ENCODE data around the gene ZFHX2. TPM values are rescaled to one million over a fixed set of nuclear protein-coding genes. Genes with fewer than 3 reads are reported as not detected.
A peak's percentile ranks its signal among the peaks of the same experiment; 100 is the strongest.

The ZFHX2 gene
- total and polyA plus RNA-seq, 2 of the 13 experiments (the other 11 are each of a cell fraction or from before 2014, with no cell fraction given) = 0.17 to 0.44 TPM

DNA sequence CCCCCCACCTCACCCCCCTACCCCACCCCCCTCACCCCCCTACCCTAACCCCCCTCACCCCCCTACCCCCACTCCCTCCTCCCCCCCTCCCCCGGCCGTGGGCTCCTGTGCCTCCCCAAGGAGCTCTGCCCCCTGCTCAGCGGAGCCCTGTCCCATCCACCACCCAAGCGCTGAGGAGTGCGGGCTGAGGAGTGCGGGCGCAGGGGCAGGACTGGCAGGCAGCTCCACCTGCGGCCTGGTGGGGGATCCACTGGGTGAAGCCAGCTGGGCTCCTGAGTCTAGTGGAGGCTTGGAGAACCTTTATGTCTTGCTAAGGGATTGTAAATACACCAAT is 29.4 kb upstream of the ZFHX2 start (continued):
- TF ChIP-seq CSRNP1 (CRISPR knock-in tag; IDR thresholded peaks at IDR 0.05) = no peak
- TF ChIP-seq ZBTB7A (CRISPR knock-in tag; IDR thresholded peaks at IDR 0.05) = no peak
- TF ChIP-seq ZNF782 (CRISPR knock-in tag; IDR thresholded peaks at IDR 0.05; ENCODE audit: borderline replicate concordance) = no peak
- TF ChIP-seq ZBTB2 (CRISPR knock-in tag; IDR thresholded peaks at IDR 0.05; ENCODE audit: low read depth) = no peak
- TF ChIP-seq TBX3 (IDR thresholded peaks at IDR 0.05; ENCODE audit: borderline replicate concordance) = no peak
- TF ChIP-seq MAFK (conservative IDR thresholded peaks at IDR 0.05 in 1 of 2, IDR thresholded peaks at IDR 0.05 in 1 of 2; ENCODE audit: low read length in 2 of 2) = no peak
- peak; percentile 26; the same call in 1 of the 2 replicates for TF ChIP-seq ZSCAN31 (CRISPR knock-in tag; IDR thresholded peaks at IDR 0.05; ENCODE audit: low read depth)
- no peak for TF ChIP-seq FOSL1 (CRISPR knock-in tag; IDR thresholded peaks at IDR 0.05; ENCODE audit: borderline replicate concordance)
- 0 out of 2 replicates have a peak, but pooled peaks have one; percentile 11 for TF ChIP-seq RAD21 (CRISPR knock-in tag; IDR thresholded peaks at IDR 0.05)
- no peak for TF ChIP-seq SIX4 (CRISPR knock-in tag; IDR thresholded peaks at IDR 0.05)
- TF ChIP-seq SIX1 (CRISPR knock-in tag; IDR thresholded peaks at IDR 0.05; ENCODE audit: borderline replicate concordance) = no peak
- TF ChIP-seq ZNF451 (CRISPR knock-in tag; IDR thresholded peaks at IDR 0.05) = no peak
- TF ChIP-seq RARG (CRISPR knock-in tag; IDR thresholded peaks at IDR 0.05; ENCODE audit: low read depth) = no peak
- TF ChIP-seq DR1 (CRISPR knock-in tag; IDR thresholded peaks at IDR 0.05) = no peak
- no peak for TF ChIP-seq ESRRA (CRISPR knock-in tag; IDR thresholded peaks at IDR 0.05; ENCODE audit: low read depth)
- TF ChIP-seq, protein P1, sequence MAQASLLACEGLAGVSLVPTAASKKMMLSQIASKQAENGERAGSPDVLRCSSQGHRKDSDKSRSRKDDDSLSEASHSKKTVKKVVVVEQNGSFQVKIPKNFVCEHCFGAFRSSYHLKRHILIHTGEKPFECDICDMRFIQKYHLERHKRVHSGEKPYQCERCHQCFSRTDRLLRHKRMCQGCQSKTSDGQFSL (CRISPR knock-in tag; IDR thresholded peaks at IDR 0.05) = 0 out of 2 replicates have a peak, but pooled peaks have one; percentile 4
- TF ChIP-seq DPF2 (CRISPR knock-in tag; IDR thresholded peaks at IDR 0.05; ENCODE audit: borderline replicate concordance, low read depth) = no peak
- TF ChIP-seq THYN1 (CRISPR knock-in tag; IDR thresholded peaks at IDR 0.05; ENCODE audit: borderline replicate concordance, low read depth) = no peak
- TF ChIP-seq, protein P2, sequence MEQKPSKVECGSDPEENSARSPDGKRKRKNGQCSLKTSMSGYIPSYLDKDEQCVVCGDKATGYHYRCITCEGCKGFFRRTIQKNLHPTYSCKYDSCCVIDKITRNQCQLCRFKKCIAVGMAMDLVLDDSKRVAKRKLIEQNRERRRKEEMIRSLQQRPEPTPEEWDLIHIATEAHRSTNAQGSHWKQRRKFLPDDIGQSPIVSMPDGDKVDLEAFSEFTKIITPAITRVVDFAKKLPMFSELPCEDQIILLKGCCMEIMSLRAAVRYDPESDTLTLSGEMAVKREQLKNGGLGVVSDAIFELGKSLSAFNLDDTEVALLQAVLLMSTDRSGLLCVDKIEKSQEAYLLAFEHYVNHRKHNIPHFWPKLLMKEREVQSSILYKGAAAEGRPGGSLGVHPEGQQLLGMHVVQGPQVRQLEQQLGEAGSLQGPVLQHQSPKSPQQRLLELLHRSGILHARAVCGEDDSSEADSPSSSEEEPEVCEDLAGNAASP (CRISPR knock-in tag; IDR thresholded peaks at IDR 0.05; ENCODE audit: borderline replicate concordance) = no peak
- no peak for TF ChIP-seq NCOA1 (CRISPR knock-in tag; IDR thresholded peaks at IDR 0.05)
- TF ChIP-seq ZIK1 (CRISPR knock-in tag; IDR thresholded peaks at IDR 0.05; ENCODE audit: borderline replicate concordance, low read depth) = no peak
- TF ChIP-seq KAT2B (IDR thresholded peaks at IDR 0.05; ENCODE audit: borderline replicate concordance, low read depth, low read length) = no peak
- TF ChIP-seq, protein P3, sequence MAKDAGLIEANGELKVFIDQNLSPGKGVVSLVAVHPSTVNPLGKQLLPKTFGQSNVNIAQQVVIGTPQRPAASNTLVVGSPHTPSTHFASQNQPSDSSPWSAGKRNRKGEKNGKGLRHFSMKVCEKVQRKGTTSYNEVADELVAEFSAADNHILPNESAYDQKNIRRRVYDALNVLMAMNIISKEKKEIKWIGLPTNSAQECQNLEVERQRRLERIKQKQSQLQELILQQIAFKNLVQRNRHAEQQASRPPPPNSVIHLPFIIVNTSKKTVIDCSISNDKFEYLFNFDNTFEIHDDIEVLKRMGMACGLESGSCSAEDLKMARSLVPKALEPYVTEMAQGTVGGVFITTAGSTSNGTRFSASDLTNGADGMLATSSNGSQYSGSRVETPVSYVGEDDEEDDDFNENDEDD (CRISPR knock-in tag; IDR thresholded peaks at IDR 0.05; ENCODE audit: borderline replicate concordance) = peak; percentile 13; the same call in 1 of the 2 replicates
- no peak for TF ChIP-seq ZNF441 (CRISPR knock-in tag; IDR thresholded peaks at IDR 0.05; ENCODE audit: borderline replicate concordance)
- TF ChIP-seq NRL (CRISPR knock-in tag; IDR thresholded peaks at IDR 0.05; ENCODE audit: borderline replicate concordance) = no peak

All from HepG2 (cell line).